GM12891 (cell line): ENCODE results near the gene KIAA1328.

Experiments
- PAX5 ChIP-seq: IDR thresholded peaks from 2 replicates; pipeline ENCODE4 v1.6.1; 2011; ENCODE audit warnings: low read length, moderate library complexity, mild to moderate bottlenecking; ENCODE audit not compliant: insufficient read depth, severe bottlenecking
- POLR2A ChIP-seq: IDR thresholded peaks from 2 replicates; pipeline ENCODE4 v1.6.1; 2011; ENCODE audit warnings: low read depth, low read length, control low read depth
- POLR2AphosphoS5 ChIP-seq: IDR thresholded peaks from 2 replicates; pipeline ENCODE4 v1.6.1; 2011; ENCODE audit warnings: low read depth, low read length, control low read depth
- POU2F2 ChIP-seq: IDR thresholded peaks from 2 replicates; pipeline ENCODE4 v1.6.1; 2011; ENCODE audit warnings: low read depth, mild to moderate bottlenecking, control low read depth, low read length, moderate library complexity
- SPI1 ChIP-seq: IDR thresholded peaks from 2 replicates; pipeline ENCODE4 v1.6.1; 2011; ENCODE audit warnings: low read depth, low read length, control low read depth
- TAF1 ChIP-seq: IDR thresholded peaks from 2 replicates; pipeline ENCODE4 v1.6.1; 2011; ENCODE audit warnings: low read depth, low read length, control low read depth

GRCh38 chr18:36895606-36896005 lies 66.7 kb downstream of the KIAA1328 start:
- TF ChIP-seq POLR2A = no peak
- no peak for TF ChIP-seq POLR2AphosphoS5
- TF ChIP-seq TAF1 = no peak
- TF ChIP-seq PAX5 = no peak
- no peak for TF ChIP-seq SPI1
- TF ChIP-seq POU2F2 = no peak
